Activated T-cell treated with anti-CD3 and anti-CD28 coated beads for 24 hours (primary cell): ENCODE measurements around the gene ARL4A.
A peak's percentile ranks its signal among the peaks of the same experiment; 100 is the strongest.
"Not testable (repeated sequence)": the region's sequence is repeated elsewhere in the genome, so short reads cannot be mapped to it uniquely, and the experiment has no call there.

ENCODE experiments used
- DNase-seq: peaks from one replicate; pipeline ENCODE4 v3.0.0-alpha.2; 2020; ENCODE audit warnings: low read depth

Gene ARL4A

GRCh38 chr7:12670000-12670729 lies 17.3 kb upstream of the ARL4A start:
- DNase-seq: no peak

DNA sequence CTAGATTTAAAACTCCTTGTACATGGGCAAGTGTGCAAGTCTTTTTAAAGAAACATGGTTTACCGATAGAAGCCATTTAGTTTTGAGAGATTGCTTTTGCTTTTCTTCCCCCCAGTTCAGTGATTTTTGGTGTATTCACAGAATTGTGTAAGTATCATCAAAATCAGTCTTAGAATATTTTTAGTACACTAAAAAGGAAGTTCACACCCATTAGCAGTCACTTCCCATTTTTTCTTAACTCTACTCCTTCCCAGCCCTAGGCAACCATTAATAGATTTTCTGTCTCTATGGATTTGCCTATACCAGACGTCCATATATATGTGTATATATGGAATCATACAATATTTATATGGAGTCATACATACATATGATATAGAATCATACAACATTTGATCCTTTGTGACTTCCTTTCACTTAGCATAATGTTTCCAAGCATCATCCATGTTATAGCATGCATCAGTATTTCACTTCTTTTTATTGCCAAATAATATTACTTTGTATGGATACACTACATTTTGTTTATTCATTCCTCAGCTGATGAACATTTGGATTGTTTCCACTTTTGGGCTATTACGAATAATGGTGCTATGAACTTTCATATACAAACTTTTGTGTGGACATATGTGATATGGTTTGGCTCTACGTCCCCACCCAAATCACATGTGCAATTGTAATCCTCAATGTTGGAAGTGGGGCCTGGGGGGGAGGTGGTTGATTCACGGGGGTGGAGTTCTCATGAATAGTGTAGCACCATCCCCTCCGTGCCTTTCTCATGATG lies 16.5 kb upstream of the ARL4A start:
- DNase-seq: no peak

DNA sequence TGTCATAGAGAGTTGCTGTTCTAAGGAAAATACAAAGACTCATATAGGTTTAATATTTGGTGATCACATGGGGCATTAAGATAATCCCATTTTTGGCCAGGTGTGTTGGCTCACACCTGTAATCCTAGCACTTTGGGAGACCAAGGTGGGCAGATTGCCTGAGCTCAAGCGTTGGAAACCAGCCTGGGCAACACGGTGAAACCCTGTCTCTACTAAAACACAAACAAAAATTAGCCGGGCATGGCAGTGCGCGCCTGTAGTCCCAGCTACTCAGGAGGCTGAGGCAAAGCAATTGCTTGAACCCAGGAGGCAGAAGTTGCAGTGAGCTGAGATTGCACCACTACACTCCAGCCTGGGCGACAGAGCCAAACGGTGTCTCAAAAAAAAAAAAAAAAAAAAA lies 14.0 kb upstream of the ARL4A start:
- DNase-seq: not testable (repeated sequence)

DNA sequence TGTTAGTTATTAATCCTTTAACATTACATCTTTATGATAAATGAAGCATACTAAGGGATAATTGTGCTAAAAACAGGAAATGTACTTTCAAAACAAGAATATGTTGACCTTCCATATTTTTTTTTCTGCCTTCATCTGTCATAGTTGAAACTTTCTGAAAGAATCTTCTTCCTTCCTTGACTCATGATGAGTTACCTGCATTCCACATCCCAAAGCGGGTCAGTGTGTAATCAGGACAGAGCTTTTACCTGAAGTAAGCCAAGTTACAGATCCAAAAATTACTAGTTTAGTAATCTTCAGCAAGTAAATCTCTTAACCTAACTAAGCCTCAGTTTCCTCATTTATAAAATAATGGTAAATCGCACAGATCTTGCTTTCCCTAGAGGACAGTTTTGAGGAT lies 13.4 kb upstream of the ARL4A start:
- DNase-seq: no peak

- DNase-seq: peak; percentile 21
Measured at GRCh38 chr7:12674861-12675260, 12.6 kb upstream of the ARL4A start.

DNA sequence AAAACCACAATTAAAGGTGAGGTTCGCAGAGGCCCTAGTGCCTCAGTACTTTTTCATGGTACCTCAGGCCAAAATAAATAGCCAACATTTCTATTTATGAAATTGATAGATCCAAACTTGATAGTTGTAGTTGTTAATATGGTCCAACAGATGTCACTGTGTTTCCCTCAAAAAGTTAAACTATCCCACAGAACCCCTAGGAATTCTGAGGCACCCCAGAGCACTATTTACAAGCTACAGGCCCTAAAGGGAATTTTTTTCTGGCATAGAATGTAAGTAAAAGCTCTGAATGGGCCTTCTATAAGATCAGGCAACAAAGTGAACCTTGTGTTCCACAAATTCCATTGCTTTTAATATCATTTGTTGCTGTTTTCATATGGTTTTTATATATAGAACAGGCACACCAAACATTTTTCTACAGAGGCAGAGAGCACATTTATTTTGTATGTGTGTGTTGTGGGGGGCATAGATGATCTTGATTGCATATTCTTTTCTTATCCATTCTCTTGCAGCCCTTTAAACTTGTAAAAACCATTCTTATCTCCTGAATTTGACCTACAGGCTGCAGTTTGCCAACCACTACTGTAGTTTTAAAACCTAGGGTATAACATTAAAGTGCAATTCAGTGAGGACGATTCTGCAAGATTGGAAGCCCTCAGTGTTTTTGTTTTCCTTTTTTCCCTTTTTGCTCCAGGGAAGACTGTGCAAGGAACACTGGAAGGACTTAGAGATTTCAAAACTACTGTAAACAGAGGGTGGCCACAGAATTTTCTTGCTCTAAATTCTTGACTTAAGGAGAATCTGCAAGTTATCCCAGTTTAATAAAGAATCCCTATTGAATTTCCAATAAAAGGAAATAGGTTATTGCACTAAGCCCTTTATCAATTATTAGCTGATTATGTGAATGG lies 3.5 kb upstream of the ARL4A start:
- no peak for DNase-seq

DNA sequence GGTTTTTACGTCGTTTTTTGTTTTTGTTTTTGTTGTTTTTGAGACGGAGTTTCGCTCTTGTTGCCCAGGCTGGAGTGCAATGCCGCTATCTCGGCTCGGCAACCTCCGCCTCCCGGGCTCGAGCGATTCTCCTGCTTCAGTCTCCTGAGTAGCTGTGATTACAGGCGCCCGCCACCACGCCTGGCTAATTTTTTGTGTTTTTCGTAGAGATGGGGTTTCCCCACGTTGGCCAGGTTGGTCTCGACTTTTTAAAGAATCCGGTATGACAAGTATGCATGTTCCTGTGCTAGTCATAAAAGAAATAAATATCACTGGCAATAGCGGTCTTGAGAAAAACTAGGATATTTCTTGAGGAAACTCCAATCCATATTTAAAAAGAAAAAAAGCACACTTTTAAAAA lies 2.7 kb upstream of the ARL4A start:
- no peak for DNase-seq

DNA sequence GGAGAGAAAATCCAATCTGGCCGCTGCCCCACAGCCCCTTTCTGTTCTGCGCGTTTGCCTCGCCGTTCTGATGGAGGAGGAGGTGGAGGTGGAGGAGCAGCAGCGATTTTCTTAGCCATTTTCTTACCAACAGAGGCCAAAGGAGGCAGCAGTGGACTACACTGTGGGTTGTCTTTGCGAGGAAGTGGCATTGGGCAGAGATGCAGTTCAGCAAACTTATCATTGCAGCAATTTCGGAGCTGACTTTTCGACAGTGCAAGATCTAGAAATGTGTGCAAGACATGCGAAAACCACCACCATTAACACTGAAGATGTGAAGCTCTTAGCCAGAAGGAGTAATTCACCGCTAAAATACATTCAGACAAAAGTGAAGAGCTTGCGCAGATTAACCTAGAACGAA lies 1.9 kb upstream of the ARL4A start:
- DNase-seq: no peak

DNA sequence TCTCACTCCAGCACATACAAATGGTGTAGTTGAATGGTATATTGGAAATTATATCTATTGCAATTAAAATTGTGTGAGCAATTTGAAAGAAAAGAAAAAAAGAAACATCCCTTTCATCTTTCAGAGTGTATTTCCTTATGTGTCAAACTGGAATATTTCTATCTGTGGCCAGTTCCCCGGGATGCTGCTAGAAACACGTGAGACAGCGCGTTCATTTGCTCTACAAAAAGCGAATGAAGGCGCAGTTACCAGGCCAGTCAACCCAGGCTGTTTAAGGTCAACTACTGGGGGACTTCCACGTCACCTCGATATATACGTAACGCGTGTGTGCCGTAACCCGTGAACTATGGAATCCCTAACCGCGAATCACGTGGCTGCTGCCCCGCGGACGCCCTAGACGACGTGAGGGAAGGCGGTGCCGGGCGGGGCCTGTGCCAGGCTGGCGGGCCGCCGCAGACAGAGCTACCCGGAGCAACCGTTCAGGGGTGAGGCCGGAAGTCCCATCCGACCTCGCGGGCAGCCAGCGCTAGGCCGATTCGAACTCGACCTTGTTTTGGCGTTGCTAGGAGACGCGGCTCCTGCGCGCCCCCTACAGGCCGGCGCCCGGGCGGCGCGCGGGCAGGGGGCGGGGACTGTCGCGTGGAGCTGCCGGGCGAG lies 1.1 kb upstream of the ARL4A start:
- DNase-seq: peak; percentile 94

DNA sequence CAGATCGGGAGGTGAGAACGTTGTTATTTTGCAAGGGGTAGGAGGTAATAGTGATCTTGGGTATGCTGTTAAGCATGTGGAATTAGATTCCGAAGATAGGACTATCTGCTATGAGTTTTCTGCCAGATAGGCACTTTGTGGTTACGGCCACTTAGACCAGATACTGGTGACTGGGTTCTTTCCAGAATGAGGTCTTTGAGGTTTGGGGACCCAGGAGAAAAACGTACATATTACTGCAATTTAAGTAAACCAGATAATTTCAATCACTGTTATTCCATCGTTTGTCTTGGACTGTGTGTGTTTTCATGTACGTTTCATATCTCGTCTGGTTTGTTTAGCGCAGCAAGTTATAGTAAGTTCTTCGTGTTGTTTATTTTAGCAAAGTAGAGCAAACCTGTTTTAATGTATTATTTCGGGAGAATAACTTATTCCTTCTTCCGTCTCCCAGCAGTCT lies 312 bp downstream of the ARL4A start:
- no peak for DNase-seq

DNA sequence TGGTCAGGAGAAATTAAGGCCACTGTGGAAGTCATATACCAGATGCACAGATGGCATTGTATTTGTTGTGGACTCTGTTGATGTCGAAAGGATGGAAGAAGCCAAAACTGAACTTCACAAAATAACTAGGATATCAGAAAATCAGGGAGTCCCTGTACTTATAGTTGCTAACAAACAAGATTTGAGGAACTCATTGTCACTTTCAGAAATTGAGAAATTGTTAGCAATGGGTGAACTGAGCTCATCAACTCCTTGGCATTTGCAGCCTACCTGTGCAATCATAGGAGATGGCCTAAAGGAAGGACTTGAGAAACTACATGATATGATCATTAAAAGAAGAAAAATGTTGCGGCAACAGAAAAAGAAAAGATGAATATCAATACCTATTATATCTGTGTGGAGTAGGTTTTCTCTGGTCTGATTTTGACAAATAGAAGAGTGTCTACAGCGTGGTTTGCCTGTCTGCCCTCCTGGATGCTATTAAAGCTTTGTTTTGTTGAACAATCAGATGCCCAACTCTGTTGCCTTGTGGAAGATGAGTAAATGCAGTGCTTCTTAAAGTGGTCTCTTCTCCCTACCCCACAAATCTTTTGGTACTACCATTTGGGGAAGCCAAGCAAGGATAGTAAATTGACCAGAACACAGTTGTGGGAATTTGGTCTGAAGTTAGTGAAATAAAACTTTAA lies 1.2 kb downstream of the ARL4A start:
- not testable (repeated sequence) for DNase-seq

DNA sequence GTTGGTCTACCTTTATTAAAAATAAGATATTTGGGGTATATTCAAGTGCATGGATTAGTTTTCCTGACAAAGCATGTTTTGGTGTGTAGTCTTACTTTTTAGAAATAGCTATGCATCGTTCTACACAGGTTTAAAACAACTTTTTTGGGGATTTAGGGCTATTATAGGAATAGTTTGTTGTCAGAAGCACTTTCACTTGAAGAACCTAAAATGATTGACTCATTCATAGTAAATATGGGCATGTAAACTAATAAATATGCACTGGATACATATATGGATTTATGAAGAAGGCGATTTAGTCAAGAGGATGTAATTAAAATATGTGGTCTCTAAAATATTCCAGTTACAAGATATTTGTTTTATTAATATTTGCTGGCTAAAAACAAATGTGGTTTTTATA lies 2.0 kb downstream of the ARL4A start:
- no peak for DNase-seq

DNA sequence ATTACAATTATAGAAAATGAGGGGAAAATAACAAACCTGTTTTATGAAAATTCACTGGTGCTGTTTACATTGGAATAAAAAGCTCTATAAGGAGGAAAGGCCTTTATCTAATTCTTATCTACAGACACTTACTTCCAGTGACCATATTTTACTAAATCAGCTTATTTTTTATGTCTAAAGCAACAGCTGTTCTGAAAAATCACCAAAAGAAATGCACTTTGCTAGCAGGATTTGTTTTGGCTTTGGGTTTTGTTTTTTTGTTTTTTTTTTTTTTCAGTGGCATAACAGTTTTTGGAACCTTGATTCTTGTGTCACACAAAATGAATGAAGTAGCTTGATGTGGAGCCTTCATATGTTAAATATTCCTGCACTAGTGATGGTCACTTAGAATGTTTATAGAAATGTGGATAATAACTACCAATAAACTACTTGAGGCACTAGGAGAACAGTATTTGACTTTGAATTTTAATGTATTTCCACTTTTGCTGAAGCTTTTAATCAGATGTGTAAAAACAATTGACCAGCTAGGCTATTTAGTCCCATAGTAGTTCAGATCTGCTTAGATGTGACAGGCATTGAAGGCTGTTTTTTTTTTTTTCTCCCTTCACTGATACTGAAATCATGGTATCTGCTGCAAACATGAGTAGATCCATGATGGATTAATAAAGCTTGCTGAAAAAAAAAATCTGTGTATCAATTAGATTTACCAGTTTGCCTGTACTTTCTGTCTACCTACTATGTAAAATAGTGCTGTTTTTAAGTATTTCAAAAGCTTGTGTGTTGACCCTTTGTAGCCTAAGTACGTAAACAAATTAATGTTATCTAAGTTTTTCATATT lies 2.8 kb downstream of the ARL4A start:
- DNase-seq: no peak

DNA sequence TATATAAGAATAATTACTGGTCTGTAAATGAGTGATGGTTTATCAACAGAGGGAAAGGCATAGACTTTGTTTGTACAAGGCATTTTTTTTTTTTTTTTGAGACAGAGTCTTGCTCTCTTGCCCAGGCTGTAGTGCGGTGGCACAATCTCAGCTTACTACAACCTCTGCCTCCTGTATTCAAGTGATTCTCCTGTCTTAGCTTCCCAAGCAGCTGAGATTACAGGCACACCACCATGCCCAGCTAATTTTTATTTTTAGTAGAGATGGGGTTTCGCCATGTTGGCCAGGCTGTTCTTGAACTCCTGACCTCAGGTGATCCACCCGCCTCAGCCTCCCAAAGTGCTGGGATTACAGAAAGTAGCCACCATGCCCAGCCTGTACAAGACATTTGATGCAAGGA lies 4.0 kb downstream of the ARL4A start:
- DNase-seq: not testable (repeated sequence)

DNA sequence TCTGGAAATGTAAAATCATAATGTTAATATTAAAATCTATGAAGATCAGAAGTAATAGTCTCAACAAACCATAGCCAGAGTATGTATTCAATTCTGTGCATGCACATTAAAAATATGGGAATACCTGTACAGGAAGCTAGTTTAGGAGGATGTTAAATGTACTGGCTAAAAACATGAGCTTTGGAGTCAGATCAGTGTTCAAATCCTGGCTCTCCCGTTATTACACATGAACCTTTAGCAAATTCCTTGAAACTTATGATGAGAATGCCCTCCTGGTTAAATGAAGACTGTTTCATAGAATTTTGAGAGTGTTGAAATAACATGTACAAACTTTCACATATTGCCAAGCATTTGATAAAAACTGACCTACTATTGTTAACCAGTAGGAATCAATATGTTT lies 4.6 kb downstream of the ARL4A start:
- no peak for DNase-seq

DNA sequence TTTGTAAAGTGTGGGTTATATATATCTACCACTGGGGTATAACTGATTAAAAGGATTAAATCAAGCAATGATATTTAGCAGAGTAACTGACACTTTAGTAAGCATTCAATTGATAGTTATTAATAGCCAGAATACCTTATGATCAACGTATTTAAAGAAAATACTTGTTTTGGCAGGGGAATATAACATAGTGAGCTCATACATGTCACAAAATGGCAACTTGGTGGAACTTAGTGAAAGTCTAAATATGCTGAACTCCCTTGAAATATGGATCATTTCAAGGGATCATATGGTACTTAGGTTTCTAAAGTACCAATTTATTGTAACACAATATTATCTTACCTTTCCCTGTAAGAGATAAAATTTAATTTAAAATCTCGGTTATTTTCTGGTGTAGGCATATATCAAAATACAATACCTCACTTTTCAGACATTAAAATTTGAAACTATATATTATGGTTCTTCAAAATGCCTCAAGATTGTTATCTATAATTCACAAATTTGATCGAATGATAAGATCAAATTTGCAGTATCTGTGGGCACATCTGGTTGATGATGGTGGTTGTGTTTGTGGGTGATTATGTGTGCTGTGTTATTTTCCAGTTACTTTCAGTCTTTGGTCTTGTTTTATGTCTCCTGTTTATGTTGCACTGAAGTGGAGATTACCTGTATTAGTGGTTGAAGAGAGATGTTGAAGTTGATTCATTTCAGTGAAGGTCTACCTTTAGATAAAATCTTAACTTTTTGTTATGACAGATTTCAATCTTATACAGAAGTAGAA lies 5.2 kb downstream of the ARL4A start:
- no peak for DNase-seq

- no peak for DNase-seq
Measured at GRCh38 chr7:12694817-12695216, 7.4 kb downstream of the ARL4A start.

DNA sequence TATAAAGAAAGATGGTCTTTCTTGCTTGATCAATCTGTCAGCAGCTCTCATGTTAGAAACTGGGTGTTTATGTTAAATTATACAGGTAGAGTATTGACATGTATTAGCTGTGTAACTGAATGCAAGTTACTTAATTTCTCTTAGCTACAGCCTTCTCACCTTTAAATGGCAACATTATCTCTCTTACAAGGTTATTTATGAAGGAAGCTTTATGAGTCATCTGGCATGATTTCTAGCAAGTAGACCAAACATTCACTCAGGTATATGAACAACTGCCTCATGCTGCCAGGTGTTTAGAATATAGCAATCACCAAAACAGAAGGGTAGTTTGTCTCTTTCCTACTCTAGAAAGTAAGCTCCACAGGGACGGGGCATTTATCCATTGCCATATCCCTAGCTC lies 8.5 kb downstream of the ARL4A start:
- no peak for DNase-seq

DNA sequence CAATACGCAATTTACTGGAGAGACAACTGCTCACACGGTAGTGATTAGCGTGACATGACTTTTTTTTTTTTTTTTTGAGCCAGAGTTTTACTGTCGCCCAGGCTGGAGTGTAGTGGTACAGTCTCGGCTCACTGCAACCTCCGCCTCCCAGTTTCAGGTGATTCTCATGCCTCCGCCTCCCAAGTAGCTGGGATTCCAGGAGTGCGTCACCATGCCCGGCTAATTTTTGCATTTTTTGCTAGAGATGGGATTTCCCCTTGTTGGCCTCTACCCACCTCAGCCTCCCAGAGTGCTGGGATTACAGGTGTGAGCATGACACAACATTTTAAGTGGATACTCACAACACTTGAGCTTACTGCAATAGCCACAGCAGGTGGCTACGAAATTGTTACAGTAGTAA lies 11.9 kb downstream of the ARL4A start:
- no peak for DNase-seq

GRCh38 chr7:12701433-12701832 lies 14.0 kb downstream of the ARL4A start:
- no peak for DNase-seq
